ENCODE measurements around the gene EPB41L4B.

GRCh38 chr9:109254317-109254716, 66.5 kb downstream of the EPB41L4B start:
- TF ChIP-seq CTCF (IDR thresholded peaks at IDR 0.05): no peak
- TF ChIP-seq POLR2A (IDR thresholded peaks at IDR 0.05): no peak

Measured in thyroid gland (tissue), 4 donors.